HEK293 (cell line): ENCODE measurements around the gene CLMN.

Source experiments
- CTCF ChIA-PET: fragments of 350-600 bp; formaldehyde crosslinking; extraction: SDS; loops from one replicate; lab custom pipeline; 2021; ENCODE audit warnings: antibody characterized with exemption; lab: Yijun Ruan, JAX
- POLR2A ChIA-PET: fragments of 300-600 bp; formaldehyde crosslinking; extraction: SDS; loops from one replicate; lab custom pipeline; 2020; ENCODE audit warnings: antibody characterized with exemption, inconsistent platforms; lab: Yijun Ruan, JAX
- H3K27ac ChIP-seq: fragments of 200-500 bp; sonication (Bioruptor generic); 2 replicates; pipeline ENCODE4 v1.5.1; 2014; ENCODE audit warnings: low read depth, low read length, control low read depth, inconsistent platforms; ENCODE audit errors: extremely low read depth
- H3K36me3 ChIP-seq, 2 experiments: fragments of 200-500 bp in 1 of 2; sonication (Bioruptor generic) in 1 of 2; 1 replicate in 1 of 2; 2 replicates in 1 of 2; pipeline ENCODE4 v1.5.1; 2014 to 2017; ENCODE audit warnings: inconsistent platforms in 2 of 2, low read length in 2 of 2; ENCODE audit not compliant: control insufficient read depth in 2 of 2, insufficient read depth in 1 of 2
- H3K4me1 ChIP-seq: fragments of 200-500 bp; sonication (Bioruptor generic); 2 replicates; pipeline ENCODE4 v1.5.1; 2014; ENCODE audit warnings: mild to moderate bottlenecking, low read length, inconsistent platforms; ENCODE audit not compliant: control insufficient read depth, insufficient read depth
- H3K4me3 ChIP-seq: 2 replicates; pipeline ENCODE4 v1.5.1; 2011; ENCODE audit warnings: low read depth, mild to moderate bottlenecking, control low read depth, low read length, moderate library complexity
- H3K9me3 ChIP-seq: fragments of 200-500 bp; sonication (Bioruptor generic); 2 replicates; pipeline ENCODE4 v1.5.1; 2014; ENCODE audit warnings: low read depth, low read length, inconsistent platforms; ENCODE audit not compliant: control insufficient read depth, insufficient read depth
- KLF1 ChIP-seq: fragments of 450-650 bp; formaldehyde crosslinking; IDR thresholded peaks from 2 replicates; pipeline ENCODE4 v1.5.1; 2016; ENCODE audit warnings: missing biosample characterization, missing genetic modification characterization
- MYNN ChIP-seq: fragments of 450-650 bp; formaldehyde crosslinking; IDR thresholded peaks from 2 replicates; pipeline ENCODE4 v1.5.1; 2016; ENCODE audit warnings: missing biosample characterization, missing genetic modification characterization, borderline replicate concordance
- OVOL3 ChIP-seq: fragments of 450-650 bp; formaldehyde crosslinking; IDR thresholded peaks from 2 replicates; pipeline ENCODE4 v1.5.1; 2016; ENCODE audit warnings: missing biosample characterization, missing genetic modification characterization
- SCRT1 ChIP-seq: fragments of 450-650 bp; formaldehyde crosslinking; IDR thresholded peaks from 2 replicates; pipeline ENCODE4 v1.5.1; 2016; ENCODE audit warnings: missing biosample characterization, missing genetic modification characterization, borderline replicate concordance
- ZNF138 ChIP-seq: fragments of 450-650 bp; formaldehyde crosslinking; IDR thresholded peaks from 2 replicates; pipeline ENCODE4 v1.5.1; 2016; ENCODE audit warnings: missing biosample characterization, missing genetic modification characterization, borderline replicate concordance
- ZNF175 ChIP-seq: fragments of 450-650 bp; formaldehyde crosslinking; IDR thresholded peaks from 2 replicates; pipeline ENCODE4 v1.5.1; 2016; ENCODE audit warnings: missing biosample characterization, missing genetic modification characterization
- ZNF324 ChIP-seq: fragments of 450-650 bp; formaldehyde crosslinking; IDR thresholded peaks from 2 replicates; pipeline ENCODE4 v1.5.1; 2016; ENCODE audit warnings: missing biosample characterization, missing genetic modification characterization
- ZNF335 ChIP-seq: fragments of 450-650 bp; formaldehyde crosslinking; conservative IDR thresholded peaks from 2 replicates; pipeline ENCODE4 v1.5.1; 2016; ENCODE audit warnings: missing biosample characterization, missing genetic modification characterization
- ZNF394 ChIP-seq: fragments of 450-650 bp; formaldehyde crosslinking; IDR thresholded peaks from 2 replicates; pipeline ENCODE4 v1.5.1; 2016; ENCODE audit warnings: missing biosample characterization, missing genetic modification characterization, mild to moderate bottlenecking, moderate library complexity, borderline replicate concordance
- ZNF426 ChIP-seq: fragments of 450-650 bp; formaldehyde crosslinking; IDR thresholded peaks from 2 replicates; pipeline ENCODE4 v1.5.1; 2017; ENCODE audit warnings: missing biosample characterization, missing genetic modification characterization, mild to moderate bottlenecking, inconsistent platforms, moderate library complexity
- ZNF530 ChIP-seq: fragments of 450-650 bp; formaldehyde crosslinking; IDR thresholded peaks from 2 replicates; pipeline ENCODE4 v1.5.1; 2016; ENCODE audit warnings: low read depth, missing biosample characterization, missing genetic modification characterization
- ZNF560 ChIP-seq: fragments of 450-650 bp; formaldehyde crosslinking; IDR thresholded peaks from 2 replicates; pipeline ENCODE4 v1.5.1; 2017; ENCODE audit warnings: missing biosample characterization, missing genetic modification characterization, borderline replicate concordance
- ZNF585B ChIP-seq: fragments of 450-650 bp; formaldehyde crosslinking; IDR thresholded peaks from 2 replicates; pipeline ENCODE4 v1.5.1; 2016; ENCODE audit warnings: missing biosample characterization, missing genetic modification characterization
- ZNF664 ChIP-seq: fragments of 450-650 bp; formaldehyde crosslinking; IDR thresholded peaks from 2 replicates; pipeline ENCODE4 v1.5.1; 2016; ENCODE audit warnings: missing biosample characterization, missing genetic modification characterization
- ZNF837 ChIP-seq: fragments of 450-650 bp; formaldehyde crosslinking; IDR thresholded peaks from 2 replicates; pipeline ENCODE4 v1.5.1; 2016; ENCODE audit warnings: missing biosample characterization, missing genetic modification characterization
- TF ChIP-seq, protein P1 (sequence below): fragments of 450-650 bp; formaldehyde crosslinking; IDR thresholded peaks from 2 replicates; pipeline ENCODE4 v1.5.1; 2017; ENCODE audit warnings: missing biosample characterization, missing genetic modification characterization
- TF ChIP-seq, protein P2 (sequence below): fragments of 450-650 bp; formaldehyde crosslinking; IDR thresholded peaks from 2 replicates; pipeline ENCODE4 v1.5.1; 2017; ENCODE audit warnings: missing biosample characterization, mild to moderate bottlenecking, missing genetic modification characterization, moderate library complexity
- TF ChIP-seq, protein P3 (sequence below): fragments of 450-650 bp; IDR thresholded peaks from 2 replicates; pipeline ENCODE4 v1.5.1; 2018; ENCODE audit warnings: missing biosample characterization, mild to moderate bottlenecking, missing genetic modification characterization
- TF ChIP-seq, protein P4 (sequence below): fragments of 450-650 bp; formaldehyde crosslinking; IDR thresholded peaks from 2 replicates; pipeline ENCODE4 v1.5.1; 2016; ENCODE audit warnings: missing biosample characterization, missing genetic modification characterization
- TF ChIP-seq, protein P5 (sequence below): IDR thresholded peaks from 2 replicates; pipeline ENCODE4 v1.6.1; 2011; ENCODE audit warnings: mild to moderate bottlenecking, low read depth, low read length, borderline replicate concordance

Gene CLMN

DNA sequence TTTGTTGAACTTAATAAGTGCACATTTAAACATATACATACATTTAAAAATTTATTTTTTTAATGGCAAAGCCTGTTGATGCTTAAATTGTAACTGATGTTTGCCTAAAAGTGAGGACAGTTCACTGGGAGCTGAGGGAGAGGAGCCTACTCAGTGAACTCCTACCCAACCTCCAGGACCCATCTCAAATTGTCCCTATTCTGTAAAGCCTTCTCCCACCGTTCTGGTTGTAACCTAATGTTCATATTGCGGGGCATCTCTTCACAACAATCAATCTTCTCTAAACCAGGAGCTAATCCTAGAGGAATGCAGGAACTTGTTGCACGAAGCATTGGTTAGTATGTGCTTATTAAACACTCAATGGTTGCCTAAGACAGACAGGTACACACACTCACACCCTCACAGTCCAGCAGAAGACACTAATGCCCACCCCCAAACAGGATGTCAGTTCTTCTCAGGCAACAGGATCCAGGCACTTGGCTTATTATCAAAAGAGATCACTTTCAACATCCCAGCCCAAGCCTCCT, 1.8 kb downstream of the CLMN start (continued):
- TF ChIP-seq, protein P1, sequence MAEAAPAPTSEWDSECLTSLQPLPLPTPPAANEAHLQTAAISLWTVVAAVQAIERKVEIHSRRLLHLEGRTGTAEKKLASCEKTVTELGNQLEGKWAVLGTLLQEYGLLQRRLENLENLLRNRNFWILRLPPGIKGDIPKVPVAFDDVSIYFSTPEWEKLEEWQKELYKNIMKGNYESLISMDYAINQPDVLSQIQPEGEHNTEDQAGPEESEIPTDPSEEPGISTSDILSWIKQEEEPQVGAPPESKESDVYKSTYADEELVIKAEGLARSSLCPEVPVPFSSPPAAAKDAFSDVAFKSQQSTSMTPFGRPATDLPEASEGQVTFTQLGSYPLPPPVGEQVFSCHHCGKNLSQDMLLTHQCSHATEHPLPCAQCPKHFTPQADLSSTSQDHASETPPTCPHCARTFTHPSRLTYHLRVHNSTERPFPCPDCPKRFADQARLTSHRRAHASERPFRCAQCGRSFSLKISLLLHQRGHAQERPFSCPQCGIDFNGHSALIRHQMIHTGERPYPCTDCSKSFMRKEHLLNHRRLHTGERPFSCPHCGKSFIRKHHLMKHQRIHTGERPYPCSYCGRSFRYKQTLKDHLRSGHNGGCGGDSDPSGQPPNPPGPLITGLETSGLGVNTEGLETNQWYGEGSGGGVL (tag by site-specific recombination): no peak
- TF ChIP-seq KLF1 (0 out of 2 replicates have a peak, but pooled peaks have one; percentile 7), SCRT1 (tag by site-specific recombination) (0 out of 2 replicates have a peak, but pooled peaks have one; percentile 48), ZNF530 (tag by site-specific recombination) (no peak), ZNF335 (tag by site-specific recombination) (no peak), ZNF664 (tag by site-specific recombination) (peak; percentile 84)

DNA sequence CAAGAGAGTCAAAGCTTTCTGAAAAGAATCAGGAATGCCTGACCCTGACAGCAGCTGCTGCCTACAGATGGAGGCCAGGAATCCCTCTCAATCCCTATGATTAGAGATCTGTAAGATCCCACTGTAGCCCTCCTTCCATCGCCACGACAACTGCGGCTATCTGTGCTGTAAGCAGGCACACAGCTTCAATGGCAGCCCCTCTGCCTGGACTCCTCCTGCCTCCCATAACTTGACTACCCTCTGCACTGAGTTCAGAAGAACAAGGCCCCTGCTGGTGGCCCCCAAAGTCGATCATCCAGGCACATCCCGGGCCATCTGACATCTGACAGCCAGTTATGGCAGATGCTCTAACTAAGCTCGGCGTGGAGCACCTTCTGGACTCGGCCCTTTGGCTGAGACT, 2.9 kb downstream of the CLMN start:
- Histone ChIP-seq H3K36me3 (no peaks in the 10 kb centered on the region), H3K4me3 (no peak overlapping the region), H3K27ac (no peak overlapping the region), H3K9me3 (no peaks in the 10 kb centered on the region), H3K4me1 (peaks cover 6% of the 10 kb centered on the region; the same call in 1 of the 2 replicates)
- POLR2A ChIA-PET: no interaction called here
- CTCF ChIA-PET: no interaction called here
- TF ChIP-seq, protein P2, sequence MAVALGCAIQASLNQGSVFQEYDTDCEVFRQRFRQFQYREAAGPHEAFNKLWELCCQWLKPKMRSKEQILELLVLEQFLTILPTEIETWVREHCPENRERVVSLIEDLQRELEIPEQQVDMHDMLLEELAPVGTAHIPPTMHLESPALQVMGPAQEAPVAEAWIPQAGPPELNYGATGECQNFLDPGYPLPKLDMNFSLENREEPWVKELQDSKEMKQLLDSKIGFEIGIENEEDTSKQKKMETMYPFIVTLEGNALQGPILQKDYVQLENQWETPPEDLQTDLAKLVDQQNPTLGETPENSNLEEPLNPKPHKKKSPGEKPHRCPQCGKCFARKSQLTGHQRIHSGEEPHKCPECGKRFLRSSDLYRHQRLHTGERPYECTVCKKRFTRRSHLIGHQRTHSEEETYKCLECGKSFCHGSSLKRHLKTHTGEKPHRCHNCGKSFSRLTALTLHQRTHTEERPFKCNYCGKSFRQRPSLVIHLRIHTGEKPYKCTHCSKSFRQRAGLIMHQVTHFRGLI (tag by site-specific recombination): no peak
- TF ChIP-seq MYNN (tag by site-specific recombination) (no peak), OVOL3 (tag by site-specific recombination) (no peak), ZNF138 (no peak), ZNF585B (tag by site-specific recombination) (no peak)
- TF ChIP-seq, protein P3, sequence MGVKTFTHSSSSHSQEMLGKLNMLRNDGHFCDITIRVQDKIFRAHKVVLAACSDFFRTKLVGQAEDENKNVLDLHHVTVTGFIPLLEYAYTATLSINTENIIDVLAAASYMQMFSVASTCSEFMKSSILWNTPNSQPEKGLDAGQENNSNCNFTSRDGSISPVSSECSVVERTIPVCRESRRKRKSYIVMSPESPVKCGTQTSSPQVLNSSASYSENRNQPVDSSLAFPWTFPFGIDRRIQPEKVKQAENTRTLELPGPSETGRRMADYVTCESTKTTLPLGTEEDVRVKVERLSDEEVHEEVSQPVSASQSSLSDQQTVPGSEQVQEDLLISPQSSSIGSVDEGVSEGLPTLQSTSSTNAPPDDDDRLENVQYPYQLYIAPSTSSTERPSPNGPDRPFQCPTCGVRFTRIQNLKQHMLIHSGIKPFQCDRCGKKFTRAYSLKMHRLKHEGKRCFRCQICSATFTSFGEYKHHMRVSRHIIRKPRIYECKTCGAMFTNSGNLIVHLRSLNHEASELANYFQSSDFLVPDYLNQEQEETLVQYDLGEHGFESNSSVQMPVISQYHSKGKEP (tag by site-specific recombination): no peak
- TF ChIP-seq, protein P4, sequence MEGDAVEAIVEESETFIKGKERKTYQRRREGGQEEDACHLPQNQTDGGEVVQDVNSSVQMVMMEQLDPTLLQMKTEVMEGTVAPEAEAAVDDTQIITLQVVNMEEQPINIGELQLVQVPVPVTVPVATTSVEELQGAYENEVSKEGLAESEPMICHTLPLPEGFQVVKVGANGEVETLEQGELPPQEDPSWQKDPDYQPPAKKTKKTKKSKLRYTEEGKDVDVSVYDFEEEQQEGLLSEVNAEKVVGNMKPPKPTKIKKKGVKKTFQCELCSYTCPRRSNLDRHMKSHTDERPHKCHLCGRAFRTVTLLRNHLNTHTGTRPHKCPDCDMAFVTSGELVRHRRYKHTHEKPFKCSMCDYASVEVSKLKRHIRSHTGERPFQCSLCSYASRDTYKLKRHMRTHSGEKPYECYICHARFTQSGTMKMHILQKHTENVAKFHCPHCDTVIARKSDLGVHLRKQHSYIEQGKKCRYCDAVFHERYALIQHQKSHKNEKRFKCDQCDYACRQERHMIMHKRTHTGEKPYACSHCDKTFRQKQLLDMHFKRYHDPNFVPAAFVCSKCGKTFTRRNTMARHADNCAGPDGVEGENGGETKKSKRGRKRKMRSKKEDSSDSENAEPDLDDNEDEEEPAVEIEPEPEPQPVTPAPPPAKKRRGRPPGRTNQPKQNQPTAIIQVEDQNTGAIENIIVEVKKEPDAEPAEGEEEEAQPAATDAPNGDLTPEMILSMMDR (tag by site-specific recombination): no peak

DNA sequence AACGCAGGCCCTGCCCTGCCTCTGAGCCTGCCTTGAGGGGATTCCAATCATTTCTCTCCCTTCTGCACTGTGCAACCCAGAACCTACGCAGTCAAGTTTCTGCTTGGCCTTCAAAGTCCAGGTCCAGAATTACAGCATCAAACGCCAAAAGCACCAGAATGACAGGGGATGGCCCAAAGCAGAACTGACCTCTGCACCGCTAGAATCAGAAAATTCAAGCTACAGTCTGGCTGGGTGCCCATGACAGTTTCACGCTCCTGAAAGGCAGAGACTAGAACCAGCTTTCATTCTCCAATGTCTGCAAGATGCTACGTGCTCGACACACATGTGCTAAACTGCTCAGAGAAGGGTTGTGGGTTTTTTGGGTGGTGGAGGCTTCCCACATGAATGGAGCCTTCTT, 4.1 kb downstream of the CLMN start:
- peaks cover 6% of the 10 kb centered on the region; the same call in 1 of the 2 replicates for H3K4me1 ChIP-seq
- ChIA-PET CTCF (no interaction called here), POLR2A (no interaction called here)
- TF ChIP-seq ZNF837 (tag by site-specific recombination) (no peak), ZNF324 (no peak), ZNF664 (tag by site-specific recombination) (no peak), ZNF394 (no peak), ZNF426 (tag by site-specific recombination) (no peak), ZNF560 (no peak), ZNF175 (tag by site-specific recombination) (no peak)
- TF ChIP-seq, protein P5, sequence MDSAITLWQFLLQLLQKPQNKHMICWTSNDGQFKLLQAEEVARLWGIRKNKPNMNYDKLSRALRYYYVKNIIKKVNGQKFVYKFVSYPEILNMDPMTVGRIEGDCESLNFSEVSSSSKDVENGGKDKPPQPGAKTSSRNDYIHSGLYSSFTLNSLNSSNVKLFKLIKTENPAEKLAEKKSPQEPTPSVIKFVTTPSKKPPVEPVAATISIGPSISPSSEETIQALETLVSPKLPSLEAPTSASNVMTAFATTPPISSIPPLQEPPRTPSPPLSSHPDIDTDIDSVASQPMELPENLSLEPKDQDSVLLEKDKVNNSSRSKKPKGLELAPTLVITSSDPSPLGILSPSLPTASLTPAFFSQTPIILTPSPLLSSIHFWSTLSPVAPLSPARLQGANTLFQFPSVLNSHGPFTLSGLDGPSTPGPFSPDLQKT: no peak
- H3K4me3 ChIP-seq: no peak overlapping the region
- H3K9me3 ChIP-seq: no peaks in the 10 kb centered on the region
- H3K36me3 ChIP-seq: no peaks in the 10 kb centered on the region
- no peak overlapping the region for H3K27ac ChIP-seq
